RCC 7860 (cell line): ENCODE measurements around the gene IRF2BP2.
"Not testable (repeated sequence)": the region's sequence is repeated elsewhere in the genome, so short reads cannot be mapped to it uniquely, and the experiment has no call there.

Experiments
- DNase-seq: peaks from one replicate; pipeline ENCODE4 v3.0.0-alpha.2; 2015; ENCODE audit warnings: low spot score
- FAIRE-seq: peaks from 2 replicates; lab custom pipeline; 2012; peaks lifted over from hg19 to GRCh38; lab: Jason Lieb, UNC

IRF2BP2 gene

GRCh38 chr1:234602334-234603220, 7.4 kb downstream of the IRF2BP2 start:
- peak; percentile 95 for DNase-seq
- peak; percentile 98 for FAIRE-seq

DNA sequence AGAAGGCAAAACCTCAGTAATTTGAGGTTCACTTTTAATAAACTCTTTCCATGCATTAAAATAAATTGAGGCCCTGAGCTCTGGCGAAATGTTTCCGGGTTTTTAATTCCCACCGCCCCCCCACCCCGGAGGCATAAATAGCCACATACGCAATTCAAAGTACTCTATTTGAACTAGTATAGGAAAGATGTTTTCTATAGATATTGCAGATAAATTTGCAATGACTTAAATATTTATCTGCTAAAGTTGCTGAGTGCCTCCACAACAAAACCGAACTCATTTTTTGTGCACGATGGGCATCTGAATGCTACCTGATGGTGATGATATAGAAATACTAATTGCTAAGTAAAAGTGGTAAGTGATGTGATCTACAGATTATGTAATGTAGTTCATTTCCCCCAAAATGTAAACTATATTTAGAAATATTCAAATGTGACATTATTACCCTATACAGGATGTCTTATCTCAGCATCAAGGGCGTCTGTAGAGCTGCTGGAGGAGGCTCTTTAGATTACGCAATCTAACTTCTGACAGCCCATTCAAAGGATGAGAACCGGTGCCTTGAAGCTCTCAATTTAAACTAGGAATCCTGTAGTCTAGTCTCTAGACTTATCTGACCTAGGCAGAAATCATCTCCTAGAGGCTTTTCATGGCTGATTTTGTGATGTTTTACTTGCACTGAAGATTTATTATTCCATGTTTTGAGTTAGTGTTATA, 8.5 kb downstream of the IRF2BP2 start:
- no peak for DNase-seq
- no peak for FAIRE-seq

DNA sequence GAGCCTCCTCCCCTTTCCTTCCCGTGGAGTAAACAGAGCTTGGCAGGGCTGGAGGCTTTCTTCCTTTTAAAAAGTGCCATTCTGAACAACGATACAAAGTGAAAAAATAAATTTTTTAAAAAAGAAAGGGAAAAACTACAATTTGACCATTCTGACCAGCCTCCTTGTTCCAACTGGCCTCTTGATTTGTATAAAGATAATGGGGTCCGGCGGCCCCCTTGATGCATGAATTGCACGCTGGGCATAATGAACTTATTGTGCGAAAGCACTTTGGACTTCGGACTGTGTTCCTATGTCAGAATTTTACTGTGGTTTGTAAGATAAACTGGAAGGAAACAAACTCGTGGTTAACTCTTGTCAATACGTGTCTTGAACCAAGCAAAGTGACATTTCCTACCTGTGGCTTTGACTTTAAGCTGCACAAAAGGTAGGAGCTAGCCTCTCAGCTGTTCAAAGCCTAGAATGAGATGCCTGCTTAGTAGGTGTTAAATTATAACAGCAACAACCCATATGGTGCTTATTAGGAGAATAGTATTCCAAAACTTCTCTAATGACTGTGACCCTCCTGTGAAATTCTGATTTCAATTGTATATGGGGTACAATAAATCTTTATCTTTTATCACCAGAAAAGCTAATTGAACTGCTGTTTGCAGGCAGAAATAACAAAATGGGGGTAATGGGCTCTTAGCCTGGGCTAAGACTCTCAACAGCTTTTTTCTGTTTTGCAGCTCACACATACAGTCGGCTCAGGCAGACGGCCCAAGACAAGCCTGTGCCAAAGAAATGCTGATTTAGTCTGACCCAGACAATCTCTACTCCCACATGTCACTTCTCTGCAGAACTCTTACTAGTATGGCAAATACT, 9.3 kb downstream of the IRF2BP2 start:
- no peak for DNase-seq
- FAIRE-seq, result no peak

DNA sequence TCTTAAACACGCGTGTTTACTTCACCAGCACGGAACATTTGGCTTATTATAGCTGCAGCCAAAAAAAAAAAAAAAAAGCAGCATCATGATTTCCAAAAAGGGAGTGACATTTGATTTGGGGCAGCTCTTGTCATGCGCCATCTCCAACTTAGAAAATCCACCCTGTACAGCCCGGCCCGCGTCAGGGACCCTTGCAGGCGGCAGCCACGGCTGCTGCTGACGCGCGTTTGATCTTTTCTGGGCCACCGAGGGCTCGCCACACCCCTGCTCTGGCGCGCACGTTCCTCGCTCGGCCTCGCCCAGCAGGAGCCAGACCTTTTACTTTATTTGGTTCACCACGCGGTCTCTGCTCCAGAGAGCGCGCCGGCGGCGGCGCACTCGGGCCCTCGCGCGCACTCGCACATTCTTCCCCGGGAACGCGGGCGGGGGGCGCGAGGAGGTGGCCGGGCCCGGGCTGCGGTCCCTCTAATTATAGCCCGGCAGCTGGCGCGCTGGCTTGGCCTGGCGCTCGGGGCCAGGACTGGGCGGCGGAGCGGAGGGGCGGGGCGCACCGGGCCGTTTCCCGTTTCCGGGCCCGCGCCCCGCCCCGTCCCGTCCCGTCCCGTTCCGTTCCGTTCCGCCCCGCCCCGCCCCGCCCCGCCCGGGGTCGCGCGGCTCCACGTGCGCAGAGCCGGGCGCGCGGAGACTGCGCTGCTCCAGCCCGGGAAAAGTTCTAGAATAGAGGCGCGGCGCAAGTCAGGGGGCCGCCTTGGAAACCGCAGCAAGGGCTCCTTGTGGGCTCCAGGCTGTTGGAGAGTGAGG, 10.2 kb downstream of the IRF2BP2 start:
- DNase-seq, result peak; percentile 79

DNA sequence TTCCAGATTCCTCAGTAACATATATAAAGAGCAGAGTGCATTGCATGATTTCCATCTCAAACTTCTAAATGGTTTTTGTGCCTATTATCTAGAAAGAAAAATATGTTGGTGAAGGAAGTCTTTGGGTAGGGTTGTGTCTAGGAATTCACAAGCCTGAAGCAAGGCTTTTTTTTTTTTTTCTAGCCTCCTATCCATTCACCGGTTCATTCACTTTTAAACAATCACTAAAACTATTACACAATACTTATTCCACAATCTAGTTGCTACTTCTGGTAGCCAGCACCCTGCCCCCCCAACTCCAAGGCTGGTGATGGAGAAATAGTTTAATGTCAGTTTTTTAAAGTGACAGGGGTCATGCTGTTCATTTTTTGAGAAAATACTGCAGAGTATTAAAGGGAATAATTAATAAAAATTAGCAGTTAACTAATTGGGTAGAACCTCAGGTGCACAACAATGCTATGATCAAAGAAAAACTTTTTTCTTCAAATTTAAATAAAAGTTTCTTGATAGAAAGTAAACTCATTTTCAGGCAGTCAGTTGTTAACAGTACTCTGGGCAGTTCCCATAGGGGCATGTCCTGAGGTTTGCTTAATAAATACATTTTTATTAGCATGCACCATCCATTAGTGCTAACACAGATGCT, 10.9 kb downstream of the IRF2BP2 start:
- no peak for DNase-seq
- FAIRE-seq, result peak; percentile 45

More for the DNA sequence above, 10.2 kb downstream of the IRF2BP2 start:
- no peak for FAIRE-seq

DNA sequence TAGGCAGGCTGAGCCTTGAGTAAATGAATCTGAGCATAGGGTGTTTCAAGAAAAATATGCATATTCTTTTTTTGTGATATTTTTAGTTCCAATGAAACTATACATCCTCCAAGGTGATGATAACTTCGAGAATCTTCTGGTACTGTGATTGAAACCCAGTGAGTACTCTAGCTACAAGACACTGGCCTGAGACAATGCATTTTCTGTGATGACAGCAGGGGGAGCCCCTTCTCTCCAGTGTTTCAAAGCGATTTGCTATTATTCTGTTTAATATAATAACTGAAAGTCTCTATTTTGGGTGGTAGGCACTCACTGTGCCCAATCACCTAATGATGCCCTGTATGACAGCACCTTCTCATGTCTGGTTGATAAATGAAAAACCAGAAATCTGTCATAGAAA, 12.1 kb downstream of the IRF2BP2 start:
- FAIRE-seq (peak; percentile 64), DNase-seq (peak; percentile 57)

DNA sequence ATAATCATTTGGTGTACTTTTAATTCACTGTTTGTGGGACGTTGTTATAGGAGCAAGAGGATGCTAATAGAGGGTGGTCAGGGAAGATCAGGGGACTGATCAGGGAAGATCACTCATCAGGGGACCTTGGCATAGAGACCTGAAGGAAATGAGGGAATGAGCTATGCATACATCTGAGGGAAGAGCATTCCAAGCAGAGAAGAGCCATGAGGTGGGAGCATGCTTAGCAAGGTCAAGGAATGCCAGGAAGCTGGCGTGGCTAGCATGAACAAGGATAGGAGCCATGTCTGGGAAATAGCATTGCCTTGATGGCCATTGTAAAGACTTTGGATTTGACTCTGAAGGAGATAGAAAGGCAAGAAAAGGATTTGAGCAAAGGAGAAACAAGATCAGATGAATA, 14.1 kb downstream of the IRF2BP2 start:
- no peak for FAIRE-seq
- DNase-seq, result no peak

GRCh38 chr1:234594575-234594974, 15.4 kb downstream of the IRF2BP2 start:
- FAIRE-seq, DNase-seq: not testable (repeated sequence)

DNA sequence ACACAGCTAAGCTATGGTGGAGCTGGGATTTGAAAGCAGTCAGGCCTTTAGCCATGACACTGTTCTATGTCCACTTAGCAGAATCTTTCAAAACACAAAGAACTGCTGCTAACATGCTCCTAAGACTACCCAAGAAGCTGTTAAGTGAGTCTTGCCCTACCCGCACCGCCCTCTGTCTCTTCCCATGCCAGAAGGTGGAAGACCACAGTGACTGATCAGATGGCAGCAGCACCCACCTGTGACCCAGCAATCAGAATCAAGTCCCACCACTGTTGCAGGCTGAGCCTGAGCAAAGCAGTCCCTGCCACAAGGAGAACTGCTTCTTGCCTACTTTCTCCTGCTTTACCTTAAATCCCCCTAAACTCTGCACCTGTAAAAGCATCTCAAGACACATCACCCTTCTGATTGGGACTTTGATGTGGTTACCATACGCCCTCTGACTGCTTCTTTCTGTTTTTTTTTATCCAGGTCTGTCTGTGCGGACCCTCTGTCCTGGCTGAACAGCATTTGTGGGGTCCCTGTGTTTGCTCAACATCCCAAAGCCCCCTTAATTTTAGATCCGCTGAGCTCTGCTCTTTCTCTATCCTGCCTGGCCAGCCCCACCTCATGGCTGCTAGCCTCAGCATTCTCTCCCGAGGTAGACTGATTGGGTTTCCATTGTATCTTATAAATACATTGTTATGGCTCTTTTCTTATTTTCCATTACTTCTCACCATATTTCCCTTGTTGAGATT, 16.0 kb downstream of the IRF2BP2 start:
- DNase-seq, result no peak
- FAIRE-seq, result no peak

- FAIRE-seq (no peak), DNase-seq (no peak)
These were observed 16.9 kb downstream of the IRF2BP2 start for GRCh38 chr1:234593109-234593508.

GRCh38 chr1:234592240-234592639, 17.7 kb downstream of the IRF2BP2 start:
- DNase-seq (no peak), FAIRE-seq (no peak)

DNA sequence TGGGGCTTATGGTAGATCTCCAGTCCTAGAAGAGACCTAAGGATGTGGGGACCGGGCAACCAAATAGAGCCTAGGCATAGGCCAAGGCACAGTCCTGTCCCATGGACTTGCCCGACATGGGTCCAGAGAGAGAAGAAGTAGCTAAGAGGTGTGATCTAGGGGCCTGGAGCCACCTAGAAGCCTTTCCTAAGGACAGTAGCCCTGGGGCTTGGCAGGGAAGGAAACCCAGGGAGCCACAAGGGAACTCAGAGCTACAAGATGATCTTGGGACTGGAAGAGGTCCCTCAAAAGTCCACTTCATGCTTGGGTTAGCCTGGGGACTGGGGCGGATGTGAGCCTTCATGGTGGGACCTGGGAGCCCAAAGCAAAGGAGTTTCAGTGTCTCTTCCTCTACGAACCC, 18.8 kb downstream of the IRF2BP2 start:
- FAIRE-seq (no peak), DNase-seq (no peak)

DNA sequence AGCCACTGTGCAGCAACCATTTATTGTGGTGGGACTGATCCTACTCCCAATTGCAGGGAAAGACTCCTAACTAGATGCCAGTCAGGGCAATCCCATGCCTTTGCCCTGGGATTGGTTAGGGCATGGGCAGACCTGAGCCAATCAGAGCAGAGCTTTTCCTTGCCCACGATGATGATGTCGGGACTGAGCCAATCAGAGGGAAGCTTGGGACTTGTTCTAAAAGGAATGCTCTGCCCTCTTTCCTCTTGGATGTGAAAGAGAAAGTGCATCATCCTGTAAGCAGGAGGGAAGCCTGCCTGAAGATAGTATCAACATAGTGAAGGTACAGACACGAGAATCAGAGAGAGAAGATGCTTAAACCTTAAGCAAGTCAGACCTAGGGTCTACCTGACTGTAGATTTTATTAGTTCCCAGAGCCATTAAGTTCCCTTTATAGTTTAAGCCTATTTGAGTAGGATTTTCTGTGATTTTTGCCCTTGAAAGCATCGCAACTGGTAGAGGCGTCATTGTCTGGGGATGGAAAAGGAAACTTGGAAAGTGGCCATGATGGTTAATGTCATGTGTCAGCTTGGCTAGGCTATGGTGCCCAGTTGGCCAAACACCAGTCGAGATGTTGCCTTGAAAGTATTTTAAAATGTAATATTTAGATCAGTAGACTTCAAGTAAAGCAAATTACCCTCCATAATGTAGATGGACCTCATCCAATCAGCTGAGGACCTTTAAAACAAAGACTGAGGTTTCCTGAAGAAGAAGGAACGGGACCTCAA, 19.9 kb downstream of the IRF2BP2 start:
- FAIRE-seq, result no peak
- no peak for DNase-seq

DNA sequence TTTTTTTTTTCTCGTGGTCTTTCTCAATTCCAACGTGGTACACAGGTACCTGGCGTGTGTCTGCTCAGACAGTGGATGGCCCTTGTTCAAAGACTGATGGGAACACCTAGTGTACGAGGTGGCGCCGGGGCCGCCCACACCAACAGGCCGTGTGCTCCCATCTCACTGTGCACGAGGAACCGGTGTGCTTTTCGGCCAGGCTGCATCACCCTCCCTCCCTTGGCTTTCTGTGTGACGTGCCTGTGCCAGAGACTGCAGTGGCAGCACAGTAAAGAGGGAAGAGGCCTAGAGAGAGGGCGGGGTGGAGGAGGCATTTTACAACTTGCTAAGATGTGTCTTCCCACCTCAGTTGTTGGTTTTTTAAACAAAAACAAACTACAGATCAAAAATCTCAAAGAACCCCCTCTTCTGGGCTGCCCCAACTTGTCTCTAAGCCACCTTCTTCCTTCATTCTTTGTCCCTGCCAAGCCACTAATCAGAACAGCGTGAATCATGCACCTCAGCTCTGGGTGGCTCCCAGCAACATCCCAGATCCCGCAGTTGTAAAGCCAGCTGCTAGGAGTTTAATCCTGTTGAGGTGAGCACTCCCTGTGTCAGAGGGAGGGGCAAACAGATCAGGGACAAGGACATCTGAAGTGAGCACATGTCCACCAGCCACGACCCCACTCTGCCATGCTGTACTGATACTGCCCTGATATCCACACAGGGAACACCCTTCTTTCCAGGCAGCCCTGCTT, 20.7 kb downstream of the IRF2BP2 start:
- FAIRE-seq (no peak), DNase-seq (no peak)

DNA sequence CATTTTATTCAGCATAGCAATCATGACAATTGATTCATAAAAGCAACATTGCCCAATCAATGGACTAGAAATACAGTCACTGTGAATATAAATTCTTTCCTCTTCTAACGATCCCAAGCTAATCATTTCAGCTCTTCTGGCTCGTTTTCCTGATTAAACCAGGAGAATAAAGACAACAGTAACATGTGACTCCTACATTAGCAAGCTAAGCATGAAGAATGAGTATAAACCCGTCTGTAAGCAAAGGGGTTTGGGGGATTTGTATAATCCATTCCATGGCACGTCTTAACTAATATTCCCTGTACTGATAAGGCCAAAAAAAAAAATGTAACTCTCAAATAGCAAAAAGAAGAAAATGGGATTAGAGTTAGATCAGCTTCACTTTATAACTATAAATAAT, 21.6 kb downstream of the IRF2BP2 start:
- FAIRE-seq, result no peak

GRCh38 chr1:234586892-234587485, 23.0 kb downstream of the IRF2BP2 start:
- FAIRE-seq (no peak), DNase-seq (no peak)

More for the DNA sequence above, 21.6 kb downstream of the IRF2BP2 start:
- no peak for DNase-seq

GRCh38 chr1:234586304-234586703, 23.7 kb downstream of the IRF2BP2 start:
- DNase-seq (no peak), FAIRE-seq (no peak)
